Lung microvascular endothelial cell (primary cell): Measurements from ENCODE around the gene FAM78A. TPM values are rescaled to one million over a fixed set of nuclear protein-coding genes. Genes with fewer than 3 reads are reported as not detected.
A peak's percentile ranks its signal among the peaks of the same experiment; 100 is the strongest.

Experiments used
- DNase-seq, 2 donors: peaks; one replicate each; pipeline versions ENCODE4 v3.0.0 to v3.0.0-alpha.2; 2010; ENCODE audit warnings: low read depth in 2 of 2
- total RNA-seq: library from RNA; depleted of rRNA; stranded (reverse); fragments of >200 nt; gene quantifications from 2 replicates; pipeline ENCODE4 v1.2.1, GENCODE V29; 2014

Gene FAM78A
- total RNA-seq, 1 donor from 2014 or later, result 3.8 TPM

DNA sequence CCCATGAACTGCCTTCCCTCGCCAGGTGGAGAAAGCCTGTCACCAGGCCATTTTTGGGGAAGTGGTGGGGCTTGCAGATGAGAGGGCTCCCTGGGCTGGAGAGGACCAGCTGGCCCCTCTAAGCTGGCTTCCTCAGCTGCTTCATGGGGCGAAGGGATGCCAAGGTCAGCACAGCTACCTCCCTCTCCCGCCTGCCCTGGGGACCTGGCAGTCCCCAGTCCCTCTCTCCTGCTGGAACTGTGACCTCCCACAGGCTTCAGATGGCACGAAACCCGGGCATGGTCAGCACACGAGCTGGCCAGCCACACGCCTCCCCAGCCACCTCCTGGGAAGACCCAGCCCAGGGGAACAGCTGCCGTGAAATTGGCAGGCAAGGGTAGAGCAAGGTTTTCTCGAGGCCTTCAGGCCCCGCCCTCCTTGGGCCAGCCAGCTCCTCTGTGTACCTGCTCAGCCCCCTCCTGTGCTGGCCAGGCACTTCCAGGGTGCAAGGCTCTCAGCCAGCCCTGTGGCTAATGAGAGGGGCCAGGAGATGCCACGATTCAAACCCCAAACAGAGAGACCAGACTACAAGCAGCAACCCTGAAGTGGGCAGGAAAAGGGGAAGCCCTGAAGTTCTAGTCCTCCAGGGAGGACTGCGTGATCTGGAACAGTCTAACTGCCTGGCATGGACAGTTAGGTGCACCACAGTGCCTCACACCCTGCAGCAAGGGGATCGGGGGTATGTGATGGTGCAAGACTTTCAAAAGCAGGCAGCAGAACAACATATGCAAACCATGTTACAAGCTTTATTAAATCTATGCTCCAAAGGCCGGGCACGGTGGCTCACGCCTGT lies 26.1 kb upstream of the FAM78A start:
- no peak for DNase-seq

DNA sequence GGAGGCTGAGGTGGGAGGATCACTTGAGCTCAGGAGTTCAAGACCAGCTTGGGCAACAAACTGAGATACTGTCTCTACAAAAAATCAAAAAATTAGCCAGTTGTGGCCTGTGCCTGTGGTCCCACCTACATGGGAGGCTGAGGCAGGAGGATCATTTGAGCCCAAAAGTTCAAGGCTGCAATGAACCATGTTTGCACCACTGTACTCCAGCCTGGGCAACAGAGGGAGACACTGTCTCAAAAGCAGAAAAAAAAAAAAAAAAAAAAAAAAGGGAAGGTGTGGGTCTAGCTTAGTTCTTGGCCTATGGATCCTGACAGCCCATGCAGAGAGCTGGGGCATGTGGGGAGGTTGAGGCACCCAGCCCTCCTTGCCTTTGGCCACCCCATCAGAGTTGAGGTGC lies 24.1 kb upstream of the FAM78A start:
- no peak for DNase-seq

DNA sequence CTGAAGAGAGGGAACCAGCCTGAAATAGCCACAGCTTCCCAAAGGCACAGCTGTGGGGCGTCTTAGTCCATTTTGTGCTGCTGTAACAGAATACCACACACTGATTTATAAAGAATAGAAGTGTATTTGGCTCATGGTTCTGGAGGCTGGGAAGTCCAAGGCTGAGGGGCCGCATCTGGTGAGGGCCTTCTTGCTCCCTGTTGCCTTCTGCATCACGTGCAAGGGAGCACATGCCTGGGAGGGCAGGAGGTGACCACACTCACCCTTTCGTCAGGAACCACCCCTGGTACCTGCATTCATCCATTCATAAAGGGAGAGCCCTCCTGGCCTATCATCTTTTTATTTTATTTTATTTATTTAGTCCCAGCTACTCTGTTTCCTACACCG lies 23.6 kb upstream of the FAM78A start:
- DNase-seq, result no peak

DNA sequence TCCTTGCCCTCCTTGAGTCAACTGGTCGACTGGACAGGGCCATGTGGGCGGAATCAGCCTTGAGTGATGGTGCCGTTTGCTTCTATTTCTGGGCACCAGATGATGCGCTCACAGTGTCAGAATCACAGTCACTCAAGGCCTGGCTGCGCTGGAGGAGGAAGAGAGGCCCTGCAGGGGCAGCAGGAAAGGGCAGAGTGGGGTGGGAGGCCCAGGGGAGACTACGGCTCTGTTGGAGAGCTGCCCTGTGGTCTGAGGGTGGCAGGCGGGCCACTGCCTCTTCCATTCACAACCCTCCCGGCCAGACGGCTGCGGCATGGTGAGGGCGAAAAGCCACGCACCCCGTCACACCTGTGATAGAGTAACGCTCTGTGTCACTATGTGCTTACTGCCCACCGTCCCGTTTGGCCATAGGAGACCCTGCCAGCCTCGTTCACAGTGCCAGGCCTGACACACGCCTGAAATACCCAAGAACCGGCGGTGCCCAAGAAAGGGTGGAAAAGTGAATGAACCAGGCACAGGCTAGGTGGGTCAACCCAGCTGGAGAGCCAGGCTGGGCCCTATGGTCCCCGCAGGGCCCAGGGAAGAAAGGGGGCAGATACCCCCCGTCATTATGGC lies 23.1 kb upstream of the FAM78A start:
- DNase-seq, result no peak

DNA sequence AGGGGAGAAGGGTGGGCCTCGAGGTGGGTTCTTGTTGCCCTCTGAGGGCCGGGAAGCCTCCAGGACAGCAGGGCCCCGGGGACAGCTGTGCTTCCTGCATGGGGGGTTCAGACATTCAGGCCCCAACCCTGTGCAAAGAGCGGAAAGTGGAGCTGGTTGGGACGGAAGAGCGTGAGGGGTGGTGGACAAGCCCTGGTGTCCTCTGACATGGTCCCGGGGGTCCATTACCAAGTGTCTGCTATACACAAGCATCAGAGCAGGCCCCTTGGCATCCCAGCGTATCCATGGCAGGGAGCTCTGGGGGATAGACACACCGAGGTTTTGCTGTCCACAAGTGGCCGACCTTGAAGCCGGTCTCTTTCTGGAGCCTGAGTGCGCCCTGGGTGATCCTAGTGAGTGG lies 22.5 kb upstream of the FAM78A start:
- no peak for DNase-seq

DNA sequence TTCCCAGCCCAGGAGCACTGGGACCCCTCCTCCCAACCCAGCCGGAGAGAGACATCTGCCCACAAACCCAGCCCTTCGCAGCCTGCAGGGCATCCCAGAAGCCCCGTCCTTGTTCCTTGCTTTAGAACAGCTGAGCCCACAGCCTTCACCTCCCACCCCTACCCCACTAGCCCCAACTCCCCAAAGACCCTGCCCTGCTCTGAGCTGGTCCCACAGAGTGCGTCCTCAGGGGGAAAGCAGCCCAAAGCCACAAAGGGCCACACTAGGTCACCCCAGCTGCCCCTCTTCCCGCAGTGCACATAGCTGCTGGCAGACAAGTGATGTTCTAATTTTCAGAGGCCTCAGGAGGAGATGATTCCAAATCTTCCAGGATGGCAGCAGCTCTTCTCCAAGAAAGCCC lies 22.0 kb upstream of the FAM78A start:
- DNase-seq, result no peak

DNA sequence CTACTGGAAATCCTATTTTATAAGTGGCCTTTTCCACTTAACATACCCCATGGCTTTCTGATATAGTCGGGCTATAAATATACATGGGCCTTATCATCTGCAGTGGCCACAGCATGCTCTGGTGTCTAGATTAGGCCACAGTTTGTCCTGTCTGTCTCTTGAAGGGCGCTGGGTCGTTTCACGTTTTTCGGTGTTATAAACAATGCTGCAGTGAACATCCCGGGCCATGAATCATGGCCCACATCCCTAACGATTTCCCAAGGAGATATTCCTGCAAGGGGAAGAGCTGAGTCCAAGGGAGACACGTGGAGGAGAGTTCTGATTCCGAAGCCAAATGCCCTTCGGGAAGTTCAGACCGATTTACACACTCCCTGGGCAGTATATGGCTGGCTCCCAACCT lies 21.6 kb upstream of the FAM78A start:
- DNase-seq, result no peak

DNA sequence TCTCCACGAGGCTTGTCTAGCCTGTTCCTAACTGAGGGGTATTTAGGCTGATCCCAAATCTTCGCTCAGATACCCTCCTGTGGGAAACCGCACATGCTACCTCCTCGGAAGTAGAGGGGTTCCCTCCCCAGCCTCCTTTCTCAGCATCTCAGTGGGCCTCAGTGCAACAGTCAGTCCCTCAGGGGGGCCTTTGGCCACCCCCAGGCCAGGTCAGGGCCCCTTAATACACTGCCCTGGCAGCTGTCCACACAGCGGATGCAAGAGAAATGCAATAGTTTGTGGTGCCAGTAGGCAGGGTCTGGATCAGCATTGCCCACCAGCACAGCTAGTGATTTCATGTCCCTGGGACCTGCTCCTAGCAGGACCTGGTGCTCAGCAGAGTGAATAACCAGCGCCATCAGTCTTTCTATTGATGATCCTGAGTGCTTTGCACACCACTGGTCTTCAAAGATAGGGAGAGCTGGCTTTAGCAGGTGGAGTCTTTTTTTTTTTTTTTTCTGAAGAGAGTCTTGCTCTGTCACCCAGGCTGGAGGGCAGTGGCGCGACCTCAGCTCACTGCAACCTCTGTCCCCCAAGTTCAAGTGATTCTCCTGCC lies 20.7 kb upstream of the FAM78A start:
- DNase-seq, result no peak

DNA sequence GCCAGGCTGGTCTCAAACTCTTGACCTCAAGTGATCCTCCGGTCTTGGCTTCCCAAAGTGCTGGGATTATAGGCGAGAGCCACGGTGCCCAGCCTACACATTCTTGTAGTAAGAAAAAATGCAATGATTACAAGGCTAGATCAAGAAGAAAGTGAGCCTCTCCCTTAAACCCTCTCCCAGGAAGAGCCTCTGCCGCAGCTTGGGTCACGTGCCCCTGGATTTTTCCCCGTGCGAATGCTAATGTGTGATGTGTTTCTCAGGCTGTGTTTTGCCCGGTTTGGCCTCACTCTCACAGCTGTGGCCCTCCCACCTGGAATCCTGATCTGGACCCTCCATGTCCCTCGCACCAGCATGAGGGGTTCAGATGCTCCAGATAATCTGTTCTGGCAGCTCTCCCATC lies 20.1 kb upstream of the FAM78A start:
- DNase-seq, result no peak

DNA sequence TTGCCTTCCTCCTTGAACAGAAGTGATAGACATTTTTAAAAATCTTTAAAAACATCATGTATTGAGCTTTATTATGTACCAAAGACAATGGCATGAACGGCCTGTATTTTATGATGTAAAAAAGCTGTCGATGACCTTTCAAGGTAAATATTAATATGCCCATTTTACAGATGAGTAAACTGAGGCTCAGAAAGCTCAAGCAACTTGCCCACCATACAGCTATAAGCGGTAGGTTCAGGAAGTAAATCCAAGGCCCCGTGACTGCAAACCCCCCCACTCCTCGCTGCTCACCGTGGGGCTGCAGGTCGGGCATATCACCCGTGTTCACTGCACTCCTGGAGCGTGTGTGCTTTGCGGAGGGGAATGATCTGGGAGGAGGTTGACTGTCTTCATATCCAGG lies 16.6 kb upstream of the FAM78A start:
- no peak for DNase-seq

DNA sequence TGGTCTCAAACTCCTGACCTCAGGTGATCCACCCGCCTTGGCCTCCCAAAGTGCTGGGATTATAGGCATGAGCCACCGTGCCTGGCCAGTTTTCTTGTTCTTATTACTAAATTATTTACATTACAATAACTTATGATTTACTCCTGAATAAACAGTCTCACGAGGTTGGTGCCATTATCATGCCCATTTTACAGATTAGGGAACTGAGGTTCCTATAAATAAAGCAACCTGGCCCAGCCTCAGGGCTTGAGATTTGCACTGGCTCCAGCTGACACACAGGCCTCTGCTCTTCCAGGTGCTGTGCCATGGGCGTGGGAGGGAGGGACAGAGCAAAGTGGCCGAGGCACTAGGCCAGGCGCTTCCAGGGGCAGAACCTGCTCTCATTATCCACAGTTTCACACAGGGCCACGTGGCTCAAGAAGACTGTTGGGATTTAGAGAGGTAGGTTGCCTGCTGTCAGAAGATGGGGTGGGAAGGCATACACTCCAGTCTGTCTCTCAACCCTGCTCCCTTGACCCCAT lies 15.5 kb upstream of the FAM78A start:
- no peak for DNase-seq

DNA sequence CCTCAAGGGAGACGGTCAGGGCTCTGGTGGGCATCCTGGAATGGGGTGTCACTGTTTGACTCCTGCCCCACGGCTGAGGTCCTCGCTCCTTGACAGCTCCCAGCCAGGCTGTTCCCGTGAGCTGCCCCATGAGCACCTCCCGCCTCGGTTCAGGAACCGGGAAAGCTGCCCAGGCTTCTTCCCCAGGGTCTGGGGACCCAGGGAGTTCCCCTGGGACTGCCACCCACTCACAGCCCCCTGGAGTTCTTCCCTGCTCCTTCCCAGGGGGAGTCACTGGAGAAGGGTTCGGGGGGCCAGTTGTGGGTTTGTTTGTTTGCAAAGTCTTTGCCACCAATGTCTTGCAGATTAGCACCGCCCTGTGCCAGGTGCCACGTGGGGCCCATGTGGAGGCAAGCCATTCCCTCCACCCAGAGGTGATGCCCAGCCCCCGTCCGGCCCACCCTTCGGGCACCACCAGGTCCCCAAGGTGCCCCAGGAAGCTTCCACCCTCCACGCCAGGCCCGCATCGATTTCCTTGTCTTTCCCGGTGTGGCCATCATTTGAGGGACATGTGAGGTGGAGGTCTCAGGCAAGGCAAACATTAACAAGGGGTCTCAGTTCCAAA lies 14.6 kb upstream of the FAM78A start:
- no peak for DNase-seq

DNA sequence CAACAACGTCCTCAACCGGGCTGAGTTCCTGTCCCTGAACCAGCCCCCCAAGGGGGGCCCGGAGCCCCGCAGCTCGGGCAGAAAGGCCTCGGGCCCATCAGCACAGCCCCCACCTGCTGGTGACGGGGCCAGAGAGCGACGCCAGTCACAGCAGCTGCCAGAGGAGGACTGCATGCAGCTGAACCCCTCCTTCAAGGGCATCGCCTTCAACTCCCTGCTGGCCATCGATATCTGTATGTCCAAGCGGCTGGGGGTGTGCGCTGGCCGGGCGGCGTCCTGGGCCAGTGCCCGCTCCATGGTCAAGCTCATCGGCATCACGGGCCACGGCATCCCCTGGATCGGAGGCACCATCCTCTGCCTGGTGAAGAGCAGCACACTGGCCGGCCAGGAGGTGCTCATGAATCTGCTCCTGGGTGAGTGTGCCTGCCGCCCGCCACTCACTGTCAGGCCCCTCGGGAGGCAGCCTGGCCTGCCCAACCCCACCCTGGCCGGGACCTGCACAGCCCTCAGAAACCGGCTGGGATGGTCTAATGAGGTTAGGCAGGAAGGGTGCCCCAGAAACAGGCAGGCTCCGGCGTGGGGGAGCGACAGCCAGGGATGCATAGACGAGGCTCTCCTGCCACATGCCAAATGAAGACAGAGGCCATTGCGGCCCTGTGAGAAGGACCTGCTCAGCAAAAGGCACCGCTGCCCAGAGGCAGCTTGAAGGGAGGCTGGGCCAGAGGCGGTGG lies 13.9 kb upstream of the FAM78A start:
- no peak for DNase-seq

DNA sequence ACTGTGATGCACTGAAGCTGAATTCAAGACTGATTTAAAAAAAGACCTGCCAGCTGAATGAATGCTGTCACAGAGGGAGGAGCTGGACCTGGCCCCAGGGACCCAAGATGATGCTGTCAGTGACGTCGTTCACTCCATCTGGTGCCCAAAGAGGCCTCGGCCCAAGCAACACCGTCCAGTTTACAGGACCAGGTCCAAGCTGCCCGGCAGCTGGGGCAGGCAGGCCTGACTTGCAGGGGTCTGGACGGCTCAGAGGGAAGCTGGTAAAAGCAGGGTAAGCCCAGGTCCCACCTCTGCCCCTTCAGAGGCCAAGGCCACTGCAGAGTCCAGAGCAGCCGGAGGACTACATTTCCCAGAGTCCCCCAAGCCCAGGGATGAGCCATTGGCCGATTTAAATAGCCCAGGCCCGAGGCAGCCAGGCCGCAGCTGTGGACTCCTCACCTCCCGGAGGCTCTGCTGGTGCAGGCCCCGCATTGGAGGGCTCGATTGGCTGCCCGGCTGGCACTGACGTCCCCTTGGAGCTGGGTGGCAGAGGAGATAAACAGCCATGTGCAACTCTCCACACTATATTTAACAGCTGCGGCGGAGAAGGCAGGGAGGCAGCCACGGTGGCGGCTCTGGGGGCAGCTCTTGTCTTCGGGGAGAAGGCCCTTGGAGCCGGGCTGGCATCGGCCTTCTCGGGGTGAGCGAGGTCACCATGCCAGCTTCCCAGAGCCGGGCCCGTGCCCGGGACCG lies 13.2 kb upstream of the FAM78A start, which contains the start of gene PLPP7:
Gene PLPP7, plus strand, starts transcription at position 423 of the 735 bp plus-strand sequence. Its CDS starts 275 bp downstream, at position 698.
- peak in 1 of 2 donors; percentile 58 for DNase-seq

DNA sequence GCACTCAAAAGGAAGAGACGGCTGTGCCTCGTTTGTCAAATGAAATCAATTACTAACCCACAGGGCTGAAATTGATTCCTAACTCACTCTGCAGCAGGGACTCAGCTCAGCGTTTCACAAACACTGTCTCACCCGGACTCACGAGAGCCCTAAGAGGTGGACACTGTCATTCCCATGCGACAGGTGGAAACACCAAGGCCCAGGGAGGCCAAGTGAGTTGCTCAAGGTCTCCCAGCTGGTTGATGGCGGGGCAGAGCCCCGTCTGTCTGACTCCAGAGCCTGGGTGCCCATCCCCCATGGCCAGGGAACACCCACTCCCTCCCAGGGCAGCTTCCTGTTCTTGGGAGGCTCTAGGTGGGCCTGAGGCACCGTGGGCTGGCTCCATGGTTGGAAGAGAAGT lies 11.9 kb upstream of the FAM78A start:
- DNase-seq, result no peak

DNA sequence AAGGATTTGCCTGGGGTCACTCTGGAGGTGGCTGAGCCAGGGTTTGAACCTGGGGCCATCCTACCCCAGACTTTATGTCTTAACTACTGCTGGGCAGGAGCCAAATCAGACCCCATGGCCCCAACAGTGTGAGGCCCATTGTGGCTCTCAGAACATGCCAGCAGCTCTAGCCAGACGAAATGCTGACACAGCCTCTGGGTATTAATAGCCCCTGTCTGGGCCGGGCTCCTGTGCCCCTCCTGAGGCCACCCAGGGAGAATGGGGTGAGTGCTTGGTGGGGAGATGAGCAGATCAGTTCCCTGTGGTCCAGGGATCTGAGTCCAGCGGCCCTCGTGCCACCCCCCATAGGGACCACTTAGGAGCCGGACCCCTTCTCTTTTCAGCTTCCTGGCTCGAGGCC lies 11.0 kb upstream of the FAM78A start:
- DNase-seq, result no peak

DNA sequence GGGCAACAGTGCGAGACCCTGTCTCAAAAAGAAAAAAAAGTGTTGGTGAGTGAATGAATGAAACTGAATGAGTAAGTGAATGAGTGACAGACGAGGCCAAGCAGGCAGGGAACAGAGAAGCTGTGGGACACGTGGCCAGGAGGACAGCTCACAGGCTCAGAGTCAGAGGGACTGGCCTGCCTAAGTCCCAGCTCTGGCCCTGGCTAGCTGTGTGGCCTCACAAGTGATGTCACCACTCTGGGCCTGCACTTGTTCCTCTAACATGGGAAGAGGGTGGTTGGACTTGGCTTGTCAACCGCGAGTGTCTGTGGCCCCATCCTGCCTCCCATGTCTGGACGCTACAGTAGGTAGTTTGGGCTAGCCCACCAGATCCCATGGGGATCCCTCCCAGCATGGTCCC lies 8.5 kb upstream of the FAM78A start:
- DNase-seq, result no peak

DNA sequence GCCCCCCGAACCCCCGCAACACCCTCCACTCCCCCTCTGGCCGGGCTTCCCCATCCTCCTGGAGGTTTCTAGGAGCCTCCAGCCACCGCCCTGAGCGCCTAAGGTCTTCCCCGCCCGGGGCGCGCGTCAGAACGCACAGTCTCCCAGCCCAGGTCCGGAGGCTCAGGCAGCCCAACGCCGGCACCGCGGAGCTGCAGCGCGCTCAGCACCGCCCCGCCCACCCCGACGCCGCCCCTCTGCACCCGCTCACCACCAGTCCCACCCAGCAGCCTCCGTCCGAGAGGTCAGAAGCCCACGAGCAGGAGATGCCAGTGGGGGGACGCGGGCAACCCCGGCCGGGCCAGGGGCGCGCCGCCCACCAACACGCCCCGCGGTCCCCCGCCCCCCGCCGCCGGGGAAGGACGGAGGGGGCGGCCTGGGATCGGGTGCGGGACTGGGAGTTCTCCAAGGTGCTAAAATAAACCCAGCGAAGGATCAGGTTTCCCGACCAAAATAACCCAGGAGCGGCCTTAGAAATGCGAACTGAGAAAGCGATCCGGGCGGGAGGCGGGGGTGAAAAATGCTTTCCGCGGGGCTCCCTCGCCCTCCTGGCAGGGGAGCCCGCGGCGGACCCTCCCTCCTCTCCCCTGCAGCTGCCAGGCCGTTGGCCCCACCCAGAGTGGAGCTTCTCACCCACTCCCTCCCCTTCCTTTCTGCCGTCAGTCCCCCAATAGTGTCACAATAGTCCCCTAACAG lies 6.5 kb upstream of the FAM78A start:
- no peak for DNase-seq

DNA sequence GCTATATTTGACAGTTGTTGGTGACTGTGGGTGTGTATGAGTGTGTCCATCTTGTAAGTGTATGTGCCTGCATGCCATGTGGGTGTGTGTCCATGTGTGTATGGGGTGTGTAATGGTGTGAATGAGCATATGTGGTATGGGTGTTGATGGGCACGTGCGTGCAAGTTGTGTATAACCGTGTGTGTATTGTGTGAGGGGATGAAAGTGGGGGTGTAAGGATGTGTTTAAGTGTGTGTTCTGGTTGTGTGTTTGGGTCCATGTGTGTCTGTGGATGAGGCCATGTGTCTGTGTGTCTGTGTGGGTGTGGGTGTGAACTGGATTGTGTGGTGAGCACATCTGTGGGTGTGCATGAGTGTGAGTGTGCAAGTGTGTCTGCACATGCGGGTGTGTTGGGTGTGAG lies 5.9 kb upstream of the FAM78A start:
- DNase-seq, result no peak
